Mesendoderm (in vitro differentiated cells): ENCODE data around the gene UQCRC2.

Source experiments
- DNase-seq: peaks from one replicate; pipeline ENCODE4 v3.0.0; 2013
- H2AK5ac ChIP-seq: 2 replicates; pipeline ENCODE4 v1.6.1; 2013; ENCODE audit warnings: low read length, inconsistent platforms
- H2BK120ac ChIP-seq: 2 replicates; pipeline ENCODE4 v1.6.1; 2013; ENCODE audit warnings: low read depth, mild to moderate bottlenecking, low read length, moderate library complexity, mixed read lengths
- H2BK15ac ChIP-seq: replicated peaks from 2 replicates; pipeline ENCODE4 v1.6.1; 2013; ENCODE audit warnings: low read depth, mild to moderate bottlenecking, moderate library complexity
- H2BK5ac ChIP-seq: 2 replicates; pipeline ENCODE4 v1.6.1; 2013; ENCODE audit warnings: low read length, inconsistent platforms
- H3K18ac ChIP-seq: 2 replicates; pipeline ENCODE4 v1.6.1; 2013; ENCODE audit warnings: mild to moderate bottlenecking, low read length, mixed read lengths
- H3K23ac ChIP-seq: one replicate; pipeline ENCODE4 v1.6.1; 2013; ENCODE audit warnings: low read length
- H3K27ac ChIP-seq: 2 replicates; pipeline ENCODE4 v1.5.1; 2013; ENCODE audit warnings: low read depth, mild to moderate bottlenecking, inconsistent platforms, low read length, moderate library complexity
- H3K27me3 ChIP-seq: 2 replicates; pipeline ENCODE4 v1.6.1; 2013; ENCODE audit warnings: low read length, control low read depth, mild to moderate bottlenecking, inconsistent platforms; ENCODE audit not compliant: insufficient read depth, poor library complexity
- H3K36me3 ChIP-seq: 2 replicates; pipeline ENCODE4 v1.6.1; 2013; ENCODE audit warnings: low read length, inconsistent platforms; ENCODE audit not compliant: control insufficient read depth, insufficient read depth
- H3K4ac ChIP-seq: one replicate; pipeline ENCODE4 v1.6.1; 2013; ENCODE audit warnings: low read depth, mild to moderate bottlenecking, low read length, moderate library complexity
- H3K4me1 ChIP-seq: 2 replicates; pipeline ENCODE4 v1.6.1; 2013; ENCODE audit warnings: low read depth, low read length, inconsistent platforms; ENCODE audit not compliant: control insufficient read depth
- H3K4me2 ChIP-seq: 2 replicates; pipeline ENCODE4 v1.6.1; 2013; ENCODE audit warnings: low read length
- H3K4me3 ChIP-seq: 2 replicates; pipeline ENCODE4 v1.5.1; 2013; ENCODE audit warnings: mild to moderate bottlenecking, low read length
- H3K56ac ChIP-seq: one replicate; pipeline ENCODE4 v1.6.1; 2013; ENCODE audit warnings: low read length
- H3K79me1 ChIP-seq: 2 replicates; pipeline ENCODE4 v1.6.1; 2013; ENCODE audit warnings: low read length, inconsistent platforms
- H3K79me2 ChIP-seq: 2 replicates; pipeline ENCODE4 v1.6.1; 2013; ENCODE audit warnings: mild to moderate bottlenecking, low read length; ENCODE audit not compliant: control insufficient read depth, insufficient read depth
- H3K9ac ChIP-seq: 2 replicates; pipeline ENCODE4 v1.6.1; 2013; ENCODE audit warnings: low read length, inconsistent platforms
- H4K5ac ChIP-seq: one replicate; pipeline ENCODE4 v1.6.1; 2013; ENCODE audit warnings: low read length
- H4K8ac ChIP-seq: one replicate; pipeline ENCODE4 v1.6.1; 2013; ENCODE audit warnings: low read depth, mild to moderate bottlenecking, control low read depth, low read length, moderate library complexity
- WGBS: extraction: QIAGEN DNeasy Blood & Tissue Kit; methylation state at CpG from one replicate; pipeline ENCODE4 v1.1.7; 2013; ENCODE audit warnings: low lambda C conversion rate, missing lambda C conversion rate; ENCODE audit not compliant: insufficient coverage; ENCODE audit errors: extremely low coverage; 5-methylcytosine and 5-hydroxymethylcytosine counted together

UQCRC2 gene

DNA sequence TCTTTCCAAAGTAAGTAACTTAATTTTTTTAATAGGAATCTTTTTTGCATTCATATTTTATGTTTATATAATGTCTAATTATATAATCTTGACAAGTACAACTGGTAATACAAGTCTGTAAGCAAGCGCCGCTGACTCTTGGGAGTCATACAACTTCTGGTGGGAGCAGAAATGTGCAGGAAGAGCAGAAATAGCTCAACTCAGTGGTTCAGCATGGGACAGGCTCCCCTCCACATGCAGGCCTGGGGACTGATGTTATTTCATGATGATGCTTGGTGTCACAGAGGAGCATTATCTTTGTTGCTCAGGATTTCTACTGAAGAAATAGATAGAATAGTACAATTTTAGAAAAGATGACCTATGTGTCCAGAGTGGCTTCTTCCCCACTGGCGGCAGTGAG is 10.7 kb downstream of the UQCRC2 start:
- Histone ChIP-seq H3K23ac (no peak overlapping the region), H2AK5ac (no peak overlapping the region), H3K4ac (no peak overlapping the region), H3K27me3 (no peaks in the 10 kb centered on the region), H3K4me1 (no peaks in the 10 kb centered on the region), H3K36me3 (peaks cover 14% of the 10 kb centered on the region), H3K27ac (no peak overlapping the region), H2BK120ac (no peak overlapping the region), H3K18ac (no peak overlapping the region), H4K5ac (no peak overlapping the region), H2BK5ac (no peak overlapping the region), H3K79me2 (no peaks in the 10 kb centered on the region), H2BK15ac (no peak overlapping the region), H3K4me2 (no peak overlapping the region), H3K4me3 (no peak overlapping the region), H3K79me1 (no peaks in the 10 kb centered on the region), H3K9ac (no peak overlapping the region), H3K56ac (no peak overlapping the region), H4K8ac (no peak overlapping the region)
- no peak for DNase-seq
- WGBS = no CpG with 5 or more reads among the region's 3 CpGs

DNA sequence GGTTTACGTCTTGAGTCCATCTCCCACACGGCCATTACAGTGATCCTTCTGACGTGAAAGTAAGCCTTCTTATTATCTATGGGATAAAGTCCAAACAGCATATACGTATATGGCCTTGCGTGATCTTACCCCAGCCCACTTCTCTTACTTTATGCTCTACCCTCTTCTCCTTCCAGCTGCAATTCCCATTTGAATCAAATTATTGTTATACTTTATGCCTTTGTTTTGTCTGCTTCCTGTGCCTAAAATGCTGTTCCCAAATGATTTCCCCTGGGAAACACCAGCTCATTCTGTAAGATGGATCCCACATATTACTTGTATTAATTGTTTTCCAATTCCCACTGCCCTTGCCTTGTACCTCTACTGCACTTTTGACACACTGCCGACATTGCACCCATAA is 11.2 kb downstream of the UQCRC2 start:
- H4K5ac ChIP-seq = no peak overlapping the region
- H4K8ac ChIP-seq = no peak overlapping the region
- H3K4me3 ChIP-seq = no peak overlapping the region
- no peaks in the 10 kb centered on the region for H3K79me2 ChIP-seq
- DNase-seq = no peak
- no peak overlapping the region for H3K18ac ChIP-seq
- no peak overlapping the region for H2BK120ac ChIP-seq
- H3K4ac ChIP-seq = no peak overlapping the region
- H3K9ac ChIP-seq = no peak overlapping the region
- H2AK5ac ChIP-seq = no peak overlapping the region
- no peaks in the 10 kb centered on the region for H3K4me1 ChIP-seq
- WGBS = no CpG with 5 or more reads among the region's 6 CpGs
- H3K27ac ChIP-seq = no peak overlapping the region
- H3K36me3 ChIP-seq = peaks cover 14% of the 10 kb centered on the region
- H3K56ac ChIP-seq = no peak overlapping the region
- H3K4me2 ChIP-seq = no peak overlapping the region
- H3K79me1 ChIP-seq = no peaks in the 10 kb centered on the region
- H3K23ac ChIP-seq = no peak overlapping the region
- H3K27me3 ChIP-seq = no peaks in the 10 kb centered on the region
- H2BK5ac ChIP-seq = no peak overlapping the region
- H2BK15ac ChIP-seq = no peak overlapping the region

DNA sequence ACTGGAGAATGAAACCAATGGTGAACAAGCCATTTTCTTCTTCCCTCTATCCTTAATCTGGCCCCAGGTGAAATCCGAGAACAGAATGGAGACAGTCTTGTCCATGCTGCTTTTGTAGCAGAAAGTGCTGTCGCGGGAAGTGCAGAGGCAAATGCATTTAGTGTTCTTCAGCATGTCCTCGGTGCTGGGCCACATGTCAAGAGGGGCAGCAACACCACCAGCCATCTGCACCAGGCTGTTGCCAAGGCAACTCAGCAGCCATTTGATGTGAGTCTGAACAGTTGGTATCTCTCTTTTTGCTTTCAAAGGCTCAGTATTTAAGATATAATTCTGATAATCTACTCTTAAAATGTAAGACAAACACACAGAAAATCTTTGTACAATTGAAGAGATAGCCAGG is 18.7 kb downstream of the UQCRC2 start:
- H3K23ac ChIP-seq = no peak overlapping the region

DNA sequence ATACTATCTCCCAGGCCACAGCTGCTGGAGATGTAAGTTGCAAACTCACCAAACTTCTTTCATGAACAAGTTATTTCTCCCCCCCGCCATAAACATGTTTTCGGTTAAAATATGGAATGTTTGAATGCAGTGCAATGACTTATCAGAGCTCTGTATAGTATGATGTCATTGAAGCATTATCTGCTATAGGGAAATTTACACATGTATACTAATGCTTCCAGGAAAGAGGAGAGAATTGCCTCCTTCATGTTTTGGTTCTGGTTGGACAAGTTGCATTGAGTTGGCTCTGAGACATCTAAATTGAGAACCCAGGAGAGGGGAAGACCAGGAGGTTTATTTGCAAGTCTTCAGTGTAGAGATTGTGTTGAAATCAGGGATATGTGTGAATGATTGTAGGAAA is 20.8 kb downstream of the UQCRC2 start:
- no peak overlapping the region for H2BK120ac ChIP-seq
- H3K56ac ChIP-seq = no peak overlapping the region
- H3K4me2 ChIP-seq = no peak overlapping the region
- H3K79me2 ChIP-seq = no peaks in the 10 kb centered on the region
- H3K4me3 ChIP-seq = no peak overlapping the region
- H3K18ac ChIP-seq = no peak overlapping the region
- peaks cover 20% of the 10 kb centered on the region for H3K36me3 ChIP-seq
- H3K27ac ChIP-seq = no peak overlapping the region
- no peak overlapping the region for H2AK5ac ChIP-seq
- no peak overlapping the region for H3K4ac ChIP-seq
- no peak overlapping the region for H3K9ac ChIP-seq
- no peak overlapping the region for H3K23ac ChIP-seq
- H2BK15ac ChIP-seq = no peak overlapping the region
- no peaks in the 10 kb centered on the region for H3K4me1 ChIP-seq
- H2BK5ac ChIP-seq = no peak overlapping the region
- H4K5ac ChIP-seq = no peak overlapping the region
- no peaks in the 10 kb centered on the region for H3K27me3 ChIP-seq
- no CpG with 5 or more reads among the region's 2 CpGs for WGBS
- H3K79me1 ChIP-seq = no peaks in the 10 kb centered on the region
- no peak for DNase-seq
- no peak overlapping the region for H4K8ac ChIP-seq

More for the DNA sequence above, 18.7 kb downstream of the UQCRC2 start:
- H4K8ac ChIP-seq = no peak overlapping the region
- H2BK120ac ChIP-seq = no peak overlapping the region
- no peaks in the 10 kb centered on the region for H3K27me3 ChIP-seq
- no peaks in the 10 kb centered on the region for H3K79me2 ChIP-seq
- H2AK5ac ChIP-seq = no peak overlapping the region
- no peak for DNase-seq
- H3K9ac ChIP-seq = no peak overlapping the region
- H3K18ac ChIP-seq = no peak overlapping the region
- H3K27ac ChIP-seq = no peak overlapping the region
- no peak overlapping the region for H3K4me2 ChIP-seq
- H3K4me3 ChIP-seq = no peak overlapping the region
- H3K4me1 ChIP-seq = no peaks in the 10 kb centered on the region
- H3K79me1 ChIP-seq = no peaks in the 10 kb centered on the region
- H4K5ac ChIP-seq = no peak overlapping the region
- no peak overlapping the region for H3K4ac ChIP-seq
- no CpG with 5 or more reads among the region's 4 CpGs for WGBS
- H3K36me3 ChIP-seq = peaks cover 17% of the 10 kb centered on the region
- no peak overlapping the region for H3K56ac ChIP-seq
- no peak overlapping the region for H2BK15ac ChIP-seq
- H2BK5ac ChIP-seq = no peak overlapping the region

DNA sequence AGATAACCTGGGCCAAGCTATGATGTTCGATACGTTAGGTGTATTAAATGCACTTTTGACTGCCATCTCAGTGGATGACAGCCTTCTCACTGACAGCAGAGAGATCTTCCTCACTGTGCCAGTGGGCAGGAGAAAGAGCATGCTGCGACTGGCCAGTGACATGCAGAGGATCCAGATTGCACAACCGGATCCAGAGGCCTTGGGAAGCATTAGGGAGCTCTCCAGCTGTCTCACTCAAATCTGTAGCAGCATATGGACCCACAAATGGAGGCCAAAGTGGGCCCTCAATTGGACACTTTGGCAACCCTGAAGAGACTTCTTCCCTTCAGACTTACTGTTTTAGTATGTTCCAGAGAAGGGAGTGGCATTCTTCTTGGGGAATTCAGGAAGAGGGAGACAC is 26.9 kb downstream of the UQCRC2 start:
- H3K18ac ChIP-seq = no peak overlapping the region
- no peaks in the 10 kb centered on the region for H3K79me2 ChIP-seq
- no peak for DNase-seq
- no peak overlapping the region for H2BK120ac ChIP-seq
- no peak overlapping the region for H3K27ac ChIP-seq
- H3K79me1 ChIP-seq = no peaks in the 10 kb centered on the region
- H4K5ac ChIP-seq = no peak overlapping the region
- no peak overlapping the region for H3K23ac ChIP-seq
- H3K4me2 ChIP-seq = no peak overlapping the region
- H3K56ac ChIP-seq = no peak overlapping the region
- H3K4me3 ChIP-seq = no peak overlapping the region
- no peaks in the 10 kb centered on the region for H3K27me3 ChIP-seq
- WGBS = no CpG with 5 or more reads among the region's 4 CpGs
- peaks cover 13% of the 10 kb centered on the region for H3K36me3 ChIP-seq
- no peak overlapping the region for H2BK15ac ChIP-seq
- H4K8ac ChIP-seq = no peak overlapping the region
- no peak overlapping the region for H2BK5ac ChIP-seq
- no peak overlapping the region for H2AK5ac ChIP-seq
- H3K4ac ChIP-seq = no peak overlapping the region
- no peak overlapping the region for H3K9ac ChIP-seq
- no peaks in the 10 kb centered on the region for H3K4me1 ChIP-seq

DNA sequence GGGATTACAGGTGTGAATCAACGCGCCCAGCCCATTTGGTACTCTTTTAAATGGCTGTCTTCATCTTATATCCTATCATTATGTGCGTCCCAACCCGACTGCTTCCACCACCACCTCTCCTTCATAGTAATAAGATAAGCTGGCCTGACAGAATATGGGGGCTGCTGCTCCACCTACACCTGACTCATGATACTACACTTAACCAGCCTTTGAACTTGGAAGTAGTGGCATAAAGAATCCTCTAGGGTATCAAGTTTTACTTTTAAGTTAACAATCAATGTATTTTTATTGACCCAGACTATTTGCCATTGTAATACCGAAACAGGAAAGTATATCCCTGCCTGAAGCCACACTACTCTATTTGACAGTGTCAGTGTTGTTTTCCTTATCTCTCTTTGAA is 28.9 kb downstream of the UQCRC2 start:
- H3K4ac ChIP-seq = no peak overlapping the region
- no peak overlapping the region for H4K5ac ChIP-seq
- no peak overlapping the region for H3K4me2 ChIP-seq
- H3K56ac ChIP-seq = no peak overlapping the region
- H2BK15ac ChIP-seq = no peak overlapping the region
- H3K79me1 ChIP-seq = no peaks in the 10 kb centered on the region
- H3K27me3 ChIP-seq = no peaks in the 10 kb centered on the region
- H3K9ac ChIP-seq = no peak overlapping the region
- no peak overlapping the region for H2BK120ac ChIP-seq
- no peaks in the 10 kb centered on the region for H3K79me2 ChIP-seq
- WGBS = no CpG with 5 or more reads among the region's 5 CpGs
- H2BK5ac ChIP-seq = no peak overlapping the region
- no peaks in the 10 kb centered on the region for H3K4me1 ChIP-seq
- no peak overlapping the region for H3K27ac ChIP-seq
- H3K23ac ChIP-seq = no peak overlapping the region
- no peak overlapping the region for H2AK5ac ChIP-seq
- no peak for DNase-seq
- H3K18ac ChIP-seq = no peak overlapping the region
- no peak overlapping the region for H3K4me3 ChIP-seq
- H4K8ac ChIP-seq = no peak overlapping the region
- H3K36me3 ChIP-seq = peaks cover 9% of the 10 kb centered on the region
